H9 (cell line): Measurements from ENCODE around the gene C2orf92. TPM values are rescaled to one million over a fixed set of nuclear protein-coding genes. Genes with fewer than 3 reads are reported as not detected.

Source experiments
- DNase-seq: peaks from one replicate; pipeline ENCODE4 v3.0.0-alpha.2; 2017
- H2AFZ ChIP-seq: one replicate; pipeline ENCODE4 v1.6.1; 2013; ENCODE audit warnings: mild to moderate bottlenecking, low read length, control low read depth, moderate library complexity
- H2AK5ac ChIP-seq: 2 replicates; pipeline ENCODE4 v1.6.1; 2013; ENCODE audit warnings: low read length, control low read depth, mixed read lengths; ENCODE audit not compliant: insufficient read length
- H2BK120ac ChIP-seq: one replicate; pipeline ENCODE4 v1.6.1; 2013; ENCODE audit warnings: low read depth, mild to moderate bottlenecking, low read length, control low read depth, inconsistent platforms; ENCODE audit not compliant: poor library complexity, severe bottlenecking
- H2BK12ac ChIP-seq: 2 replicates; pipeline ENCODE4 v1.6.1; 2013; ENCODE audit warnings: low read length, control low read depth, mixed read lengths, low read depth; ENCODE audit not compliant: insufficient read length
- H2BK15ac ChIP-seq: 2 replicates; pipeline ENCODE4 v1.6.1; 2013; ENCODE audit warnings: low read depth, low read length, control low read depth
- H2BK20ac ChIP-seq: one replicate; pipeline ENCODE4 v1.6.1; 2013; ENCODE audit warnings: low read depth, mild to moderate bottlenecking, low read length, control low read depth, inconsistent platforms; ENCODE audit not compliant: poor library complexity, severe bottlenecking
- H2BK5ac ChIP-seq: 2 replicates; pipeline ENCODE4 v1.6.1; 2013; ENCODE audit warnings: low read length, control low read depth, mixed read lengths; ENCODE audit not compliant: insufficient read length
- H3K14ac ChIP-seq: 2 replicates; pipeline ENCODE4 v1.6.1; 2013; ENCODE audit warnings: low read length, control low read depth; ENCODE audit not compliant: insufficient read depth
- H3K18ac ChIP-seq: 2 replicates; pipeline ENCODE4 v1.6.1; 2013; ENCODE audit warnings: low read depth, mild to moderate bottlenecking, mixed read lengths, low read length, control low read depth; ENCODE audit not compliant: insufficient read length
- H3K23ac ChIP-seq: 2 replicates; pipeline ENCODE4 v1.6.1; 2013; ENCODE audit warnings: low read length, control low read depth, mixed read lengths, low read depth; ENCODE audit not compliant: insufficient read length
- H3K23me2 ChIP-seq: 2 replicates; pipeline ENCODE4 v1.6.1; 2013; ENCODE audit warnings: low read depth, mild to moderate bottlenecking, mixed read lengths, low read length, control low read depth; ENCODE audit not compliant: insufficient read length, poor library complexity, severe bottlenecking
- H3K27ac ChIP-seq: 2 replicates; pipeline ENCODE4 v1.5.1; 2013; ENCODE audit warnings: low read length, control low read depth, mixed read lengths, low read depth; ENCODE audit not compliant: insufficient read length
- H3K27me3 ChIP-seq: 2 replicates; pipeline ENCODE4 v1.6.1; 2013; ENCODE audit warnings: low read length, control low read depth, inconsistent platforms; ENCODE audit not compliant: insufficient read depth
- H3K4ac ChIP-seq: 2 replicates; pipeline ENCODE4 v1.6.1; 2013; ENCODE audit warnings: low read depth, mild to moderate bottlenecking, control low read depth, inconsistent platforms, low read length, moderate library complexity
- H3K4me1 ChIP-seq: 2 replicates; pipeline ENCODE4 v1.6.1; 2013; ENCODE audit warnings: low read length, control low read depth, inconsistent platforms; ENCODE audit not compliant: insufficient read depth
- H3K4me2 ChIP-seq: 2 replicates; pipeline ENCODE4 v1.6.1; 2013; ENCODE audit warnings: low read length, control low read depth, mixed read lengths; ENCODE audit not compliant: insufficient read length, insufficient read depth
- H3K56ac ChIP-seq: 2 replicates; pipeline ENCODE4 v1.6.1; 2013; ENCODE audit warnings: low read depth, mild to moderate bottlenecking, mixed read lengths, low read length, control low read depth; ENCODE audit not compliant: insufficient read length
- H3K79me1 ChIP-seq: 2 replicates; pipeline ENCODE4 v1.6.1; 2013; ENCODE audit warnings: low read depth, mild to moderate bottlenecking, moderate library complexity, low read length, control low read depth, inconsistent platforms; ENCODE audit not compliant: insufficient read depth, poor library complexity, severe bottlenecking
- H3K79me2 ChIP-seq: 2 replicates; pipeline ENCODE4 v1.6.1; 2013; ENCODE audit warnings: low read length, control low read depth, inconsistent platforms; ENCODE audit not compliant: insufficient read depth
- H3K9ac ChIP-seq: 2 replicates; pipeline ENCODE4 v1.6.1; 2013; ENCODE audit warnings: low read length, control low read depth, mixed read lengths; ENCODE audit not compliant: insufficient read length; ENCODE audit errors: extremely low read depth
- H3K9me3 ChIP-seq: one replicate; pipeline ENCODE4 v1.6.1; 2013; ENCODE audit warnings: low read depth, low read length, inconsistent platforms; ENCODE audit not compliant: control insufficient read depth
- H3T11ph ChIP-seq: one replicate; pipeline ENCODE4 v1.6.1; 2013; ENCODE audit warnings: mild to moderate bottlenecking, low read length, control low read depth, inconsistent platforms
- H4K20me1 ChIP-seq: one replicate; pipeline ENCODE4 v1.6.1; 2013; ENCODE audit not compliant: control insufficient read depth, insufficient read length, insufficient read depth
- H4K5ac ChIP-seq: 2 replicates; pipeline ENCODE4 v1.6.1; 2013; ENCODE audit warnings: low read depth, mild to moderate bottlenecking, mixed read lengths, low read length, control low read depth; ENCODE audit not compliant: insufficient read length
- H4K8ac ChIP-seq: replicated peaks from 2 replicates; pipeline ENCODE4 v1.6.1; 2013; ENCODE audit warnings: low read length, control low read depth, mixed read lengths, low read depth; ENCODE audit not compliant: insufficient read length
- H4K91ac ChIP-seq: 2 replicates; pipeline ENCODE4 v1.6.1; 2013; ENCODE audit warnings: low read depth, mild to moderate bottlenecking, moderate library complexity, mixed read lengths, low read length, control low read depth; ENCODE audit not compliant: insufficient read length
- H3K27ac Mint-ChIP-seq, 3 experiments: 2 replicates in 2 of 3; 3 replicates in 1 of 3; pipeline ENCODE4 v1.8.0; 2020 to 2021; ENCODE audit warnings: mixed read lengths in 3 of 3, mild to moderate bottlenecking in 1 of 3, moderate library complexity in 1 of 3
- H3K27me3 Mint-ChIP-seq: 2 replicates; pipeline ENCODE4 v1.8.0; 2021; ENCODE audit warnings: low read depth, mild to moderate bottlenecking, moderate library complexity, mixed read lengths
- H3K36me3 Mint-ChIP-seq, 3 experiments: 2 replicates in 2 of 3; 3 replicates in 1 of 3; pipeline ENCODE4 v1.8.0; 2020 to 2021; ENCODE audit warnings: low read depth in 3 of 3, mixed read lengths in 3 of 3; ENCODE audit not compliant: insufficient read depth in 1 of 3
- H3K4me1 Mint-ChIP-seq, 2 experiments: 2 replicates each; pipeline ENCODE4 v1.8.0; 2020; ENCODE audit warnings: mixed read lengths in 2 of 2
- H3K4me3 Mint-ChIP-seq, 2 experiments: 2 replicates in 1 of 2; 3 replicates in 1 of 2; pipeline ENCODE4 v1.8.0; 2020 to 2021; ENCODE audit warnings: mild to moderate bottlenecking in 2 of 2, mixed read lengths in 2 of 2, moderate library complexity in 1 of 2
- H3K9me3 Mint-ChIP-seq, 2 experiments: 2 replicates in 1 of 2; 3 replicates in 1 of 2; pipeline ENCODE4 v1.8.0; 2020; ENCODE audit warnings: mild to moderate bottlenecking in 2 of 2, mixed read lengths in 2 of 2, moderate library complexity in 1 of 2
- WGBS: extraction: QIAGEN DNeasy Blood & Tissue Kit; methylation state at CpG from one replicate; pipeline ENCODE4 v1.1.7; 2013; ENCODE audit warnings: missing lambda C conversion rate, low lambda C conversion rate, mixed read lengths; ENCODE audit not compliant: insufficient read length; ENCODE audit errors: extremely low coverage; 5-methylcytosine and 5-hydroxymethylcytosine counted together
- total RNA-seq: library from RNA; stranded (reverse); gene quantifications from 2 replicates; pipeline ENCODE4 v1.2.1, GENCODE V29; 2021
- TF ChIP-seq, protein P1 (sequence below): fragments of 200-600 bp; sonication (generic); conservative IDR thresholded peaks from 3 replicates; pipeline ENCODE4 v1.8.0; 2021; ENCODE audit warnings: antibody characterized with exemption, mild to moderate bottlenecking

Gene C2orf92
- total RNA-seq, 1 experiment from 2014 or later: 7.3 TPM

DNA sequence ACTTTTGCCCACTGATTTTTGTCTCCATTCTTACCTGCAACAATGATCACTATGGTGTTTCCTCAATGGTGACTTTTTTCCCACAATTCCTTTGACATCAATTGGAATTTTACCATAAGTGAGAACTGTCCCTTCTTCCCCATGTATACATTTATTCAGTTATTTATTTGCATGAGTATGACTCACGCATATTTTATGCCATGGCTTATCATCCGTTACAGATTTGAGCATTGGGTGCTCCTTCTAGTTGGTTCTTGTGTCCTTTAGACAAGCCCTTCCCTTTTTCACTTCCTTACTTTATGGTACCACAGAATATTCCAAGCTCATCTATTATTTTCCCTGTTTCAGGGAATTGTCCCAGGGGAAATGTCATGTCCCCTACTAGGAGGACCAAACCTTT, 16.0 kb upstream of the C2orf92 start:
- Histone ChIP-seq H3K79me1 (no peaks in the 10 kb centered on the region), H3K27me3 (no peaks in the 10 kb centered on the region), H2BK20ac (no peak overlapping the region), H3K23me2 (no peaks in the 10 kb centered on the region), H3K4ac (no peak overlapping the region), H3K79me2 (no peaks in the 10 kb centered on the region), H2BK12ac (no peak overlapping the region), H3K18ac (no peak overlapping the region), H3K9me3 (peaks cover 9% of the 10 kb centered on the region), H3K23ac (no peak overlapping the region), H2AFZ (no peak overlapping the region), H4K20me1 (no peaks in the 10 kb centered on the region), H3K14ac (no peak overlapping the region), H2BK5ac (no peak overlapping the region), H2BK120ac (no peak overlapping the region), H3K56ac (no peak overlapping the region), H3K4me2 (no peak overlapping the region), H4K8ac (no peak overlapping the region), H2AK5ac (no peak overlapping the region), H3K4me1 (no peaks in the 10 kb centered on the region), H4K91ac (no peak overlapping the region), H3K9ac (no peak overlapping the region), H4K5ac (no peak overlapping the region), H3K27ac (no peak overlapping the region), H2BK15ac (no peak overlapping the region), H3T11ph (no peak overlapping the region)
- Mint-ChIP-seq H3K4me3 (no peak overlapping the region), H3K27ac (no peak overlapping the region), H3K4me1 (no peaks in the 10 kb centered on the region), H3K27me3 (peaks cover 1% of the 10 kb centered on the region; the same call in 1 of the 2 replicates), H3K36me3 (peaks cover 39 to 62% (median 57%) of the 10 kb centered on the region in 3 experiments), H3K9me3 (peaks cover 3 to 8% of the 10 kb centered on the region in 2 experiments; a peak in 4 of 5 replicates)
- TF ChIP-seq, protein P1, sequence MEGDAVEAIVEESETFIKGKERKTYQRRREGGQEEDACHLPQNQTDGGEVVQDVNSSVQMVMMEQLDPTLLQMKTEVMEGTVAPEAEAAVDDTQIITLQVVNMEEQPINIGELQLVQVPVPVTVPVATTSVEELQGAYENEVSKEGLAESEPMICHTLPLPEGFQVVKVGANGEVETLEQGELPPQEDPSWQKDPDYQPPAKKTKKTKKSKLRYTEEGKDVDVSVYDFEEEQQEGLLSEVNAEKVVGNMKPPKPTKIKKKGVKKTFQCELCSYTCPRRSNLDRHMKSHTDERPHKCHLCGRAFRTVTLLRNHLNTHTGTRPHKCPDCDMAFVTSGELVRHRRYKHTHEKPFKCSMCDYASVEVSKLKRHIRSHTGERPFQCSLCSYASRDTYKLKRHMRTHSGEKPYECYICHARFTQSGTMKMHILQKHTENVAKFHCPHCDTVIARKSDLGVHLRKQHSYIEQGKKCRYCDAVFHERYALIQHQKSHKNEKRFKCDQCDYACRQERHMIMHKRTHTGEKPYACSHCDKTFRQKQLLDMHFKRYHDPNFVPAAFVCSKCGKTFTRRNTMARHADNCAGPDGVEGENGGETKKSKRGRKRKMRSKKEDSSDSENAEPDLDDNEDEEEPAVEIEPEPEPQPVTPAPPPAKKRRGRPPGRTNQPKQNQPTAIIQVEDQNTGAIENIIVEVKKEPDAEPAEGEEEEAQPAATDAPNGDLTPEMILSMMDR: no peak
- no peak for DNase-seq
- no CpG with 5 or more reads among the region's 2 CpGs for WGBS
